ENCODE data around the gene BTBD9.

DNA sequence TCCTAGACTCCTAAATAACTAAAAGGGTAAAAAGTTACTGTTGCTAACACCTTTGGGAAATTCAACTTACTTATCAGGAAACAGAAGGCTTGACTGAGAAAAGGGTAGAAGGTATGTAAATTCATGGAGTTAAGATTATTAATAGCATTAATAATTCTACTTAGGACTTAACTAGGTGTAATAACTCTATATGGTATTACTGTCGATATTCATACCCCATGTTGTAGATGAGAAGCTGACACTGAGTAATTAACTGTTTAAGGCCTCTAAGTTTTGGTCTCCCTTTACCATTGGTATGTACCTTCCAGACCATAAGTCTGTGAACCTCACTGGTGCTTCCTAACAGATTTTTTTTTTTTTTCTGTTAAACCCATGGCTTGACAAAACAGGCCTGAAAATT lies 47.8 kb upstream of the BTBD9 start:
- no peak for TF ChIP-seq EZH2 (IDR thresholded peaks at IDR 0.05; ENCODE audit: insufficient read depth, poor library complexity, severe bottlenecking)
- TF ChIP-seq EZH2phosphoT487 (IDR thresholded peaks at IDR 0.05; ENCODE audit: insufficient read depth, low read depth) = no peak

All from GM23248 (cell line).